ENCODE results near the gene YY1AP1.

GRCh38 chr1:155695608-155696007 is 7.0 kb upstream of the YY1AP1 start:
- no peak for TF ChIP-seq CTCF (IDR thresholded peaks at IDR 0.05)
- TF ChIP-seq POLR2A (IDR thresholded peaks at IDR 0.05) = no peak
